GM18511 (cell line): ENCODE results near the gene TTC29.
"Not testable (repeated sequence)": the region's sequence is repeated elsewhere in the genome, so short reads cannot be mapped to it uniquely, and the experiment has no call there.

Experiments used
- ATAC-seq: cut with Tn5 transposase; IDR thresholded peaks from one replicate; pipeline ENCODE4 v1.9.1; 2021; ENCODE audit warnings: mild to moderate bottlenecking, moderate library complexity; ENCODE audit not compliant: unreplicated experiment

The TTC29 gene

GRCh38 chr4:146883070-146883469, 62.6 kb downstream of the TTC29 start:
- no peak for ATAC-seq

GRCh38 chr4:146857298-146857697, 88.4 kb downstream of the TTC29 start:
- no peak for ATAC-seq

- ATAC-seq = no peak
Measured at GRCh38 chr4:146855761-146856160, 89.9 kb downstream of the TTC29 start.

GRCh38 chr4:146852360-146852759, 93.3 kb downstream of the TTC29 start:
- no peak for ATAC-seq

- ATAC-seq = no peak
Measured at GRCh38 chr4:146847345-146847744, 98.3 kb downstream of the TTC29 start.

GRCh38 chr4:146846882-146847281, 98.8 kb downstream of the TTC29 start:
- no peak for ATAC-seq

- ATAC-seq = no peak
Measured at GRCh38 chr4:146844761-146845160, 100.9 kb downstream of the TTC29 start.

GRCh38 chr4:146842876-146843275, 102.8 kb downstream of the TTC29 start:
- no peak for ATAC-seq

GRCh38 chr4:146840731-146841130, 104.9 kb downstream of the TTC29 start:
- no peak for ATAC-seq

- no peak for ATAC-seq
Measured at GRCh38 chr4:146835096-146835495, 110.6 kb downstream of the TTC29 start.

- no peak for ATAC-seq
Measured at GRCh38 chr4:146834263-146835034, 111.2 kb downstream of the TTC29 start.

GRCh38 chr4:146833530-146833929, 112.1 kb downstream of the TTC29 start:
- ATAC-seq = no peak

- not testable (repeated sequence) for ATAC-seq
Measured at GRCh38 chr4:146822980-146823379, 122.7 kb downstream of the TTC29 start.

- no peak for ATAC-seq
Measured at GRCh38 chr4:146814750-146815149, 130.9 kb downstream of the TTC29 start.

- no peak for ATAC-seq
Measured at GRCh38 chr4:146795711-146796110, 150.0 kb downstream of the TTC29 start.

- ATAC-seq = no peak
Measured at GRCh38 chr4:146793727-146794126, 151.9 kb downstream of the TTC29 start.

GRCh38 chr4:146791439-146791838, 154.2 kb downstream of the TTC29 start:
- ATAC-seq = no peak

GRCh38 chr4:146790515-146790914, 155.1 kb downstream of the TTC29 start:
- no peak for ATAC-seq

GRCh38 chr4:146787731-146788130, 157.9 kb downstream of the TTC29 start:
- ATAC-seq = no peak

- ATAC-seq = no peak
Measured at GRCh38 chr4:146776691-146777090, 169.0 kb downstream of the TTC29 start.

- ATAC-seq = no peak
Measured at GRCh38 chr4:146763560-146763959, 182.1 kb downstream of the TTC29 start.

GRCh38 chr4:146762016-146762415, 183.6 kb downstream of the TTC29 start:
- ATAC-seq = no peak

- no peak for ATAC-seq
Measured at GRCh38 chr4:146742416-146742815, 203.2 kb downstream of the TTC29 start.
